Esophagus mucosa (tissue), 1 donor: ENCODE results near the gene CRTC1. TPM values are rescaled to one million over a fixed set of nuclear protein-coding genes. Genes with fewer than 3 reads are reported as not detected.

Source experiments
- ATAC-seq: fragments of 200-7000 bp; cut with Tn5 transposase; one replicate; pipeline ENCODE4 v1.9.1; 2020
- total RNA-seq: library from RNA; stranded (reverse); gene quantifications from one replicate; pipeline ENCODE4 v1.2.4, GENCODE V29; 2023
- donor health status: DM: yes; HTN: yes; CAD: no.

CRTC1 gene
- total RNA-seq, 1 donor from 2014 or later, result 4.0 TPM

GRCh38 chr19:18750295-18750970 lies 67.0 kb downstream of the CRTC1 start:
- no peak for ATAC-seq

- ATAC-seq, result no peak
Observed at GRCh38 chr19:18751571-18751970, 68.1 kb downstream of the CRTC1 start.

DNA sequence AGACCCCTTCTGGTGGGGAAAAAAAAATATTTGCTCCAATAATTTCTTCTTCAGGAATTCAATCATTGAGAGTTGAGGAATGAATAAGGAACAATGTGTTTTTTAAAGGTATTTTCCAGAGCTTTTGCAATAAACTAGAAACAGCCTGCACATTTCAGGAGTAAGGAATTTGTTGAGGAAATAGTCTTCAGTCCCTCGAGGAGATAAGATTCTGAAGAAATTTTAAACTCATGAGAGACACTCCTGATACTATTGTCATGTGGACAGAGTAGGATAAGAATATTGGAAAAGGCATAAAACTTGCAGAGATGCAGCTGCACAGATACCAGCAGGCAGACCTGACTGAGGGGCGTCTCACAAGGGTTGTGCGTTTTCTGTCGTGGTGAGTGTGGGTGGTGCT lies 71.0 kb downstream of the CRTC1 start:
- no peak for ATAC-seq

DNA sequence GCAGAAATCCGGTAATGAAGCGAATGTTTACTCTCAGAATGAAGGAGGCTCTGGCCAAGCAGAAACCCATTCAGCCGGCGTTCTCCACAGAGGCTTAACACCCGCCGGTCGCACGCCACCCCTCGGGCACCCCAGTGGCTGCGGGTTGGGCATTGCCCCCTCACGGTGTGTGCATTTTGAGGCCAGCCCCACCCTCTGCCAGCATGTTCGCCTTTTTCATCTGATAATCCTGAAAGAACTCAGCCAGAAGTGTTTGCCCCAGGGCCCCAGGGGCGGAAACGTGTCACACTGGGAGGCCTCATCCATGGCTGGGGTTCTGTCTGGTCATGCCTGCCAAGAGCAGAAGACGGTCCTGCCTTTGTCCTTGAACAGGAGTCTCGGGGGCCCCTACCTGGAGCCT lies 73.4 kb downstream of the CRTC1 start:
- ATAC-seq, result peak; percentile 69

- ATAC-seq, result no peak
Observed at GRCh38 chr19:18759304-18759994, 76.0 kb downstream of the CRTC1 start.

DNA sequence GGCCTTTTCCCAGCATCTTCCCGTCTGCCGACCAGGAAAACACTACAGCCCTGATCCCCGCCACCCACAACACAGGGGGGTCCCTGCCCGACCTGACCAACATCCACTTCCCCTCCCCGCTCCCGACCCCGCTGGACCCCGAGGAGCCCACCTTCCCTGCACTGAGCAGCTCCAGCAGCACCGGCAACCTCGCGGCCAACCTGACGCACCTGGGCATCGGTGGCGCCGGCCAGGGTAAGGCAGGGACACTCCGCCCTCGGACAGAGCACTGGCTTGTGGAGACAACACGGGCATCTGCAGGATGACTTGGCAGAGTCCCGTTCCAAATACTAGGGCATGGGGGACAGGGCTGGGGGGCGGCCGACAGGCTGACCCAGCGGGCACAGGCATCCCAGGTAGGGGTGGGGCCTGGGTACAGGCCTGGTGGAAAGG lies 76.5 kb downstream of the CRTC1 start:
- ATAC-seq, result no peak

DNA sequence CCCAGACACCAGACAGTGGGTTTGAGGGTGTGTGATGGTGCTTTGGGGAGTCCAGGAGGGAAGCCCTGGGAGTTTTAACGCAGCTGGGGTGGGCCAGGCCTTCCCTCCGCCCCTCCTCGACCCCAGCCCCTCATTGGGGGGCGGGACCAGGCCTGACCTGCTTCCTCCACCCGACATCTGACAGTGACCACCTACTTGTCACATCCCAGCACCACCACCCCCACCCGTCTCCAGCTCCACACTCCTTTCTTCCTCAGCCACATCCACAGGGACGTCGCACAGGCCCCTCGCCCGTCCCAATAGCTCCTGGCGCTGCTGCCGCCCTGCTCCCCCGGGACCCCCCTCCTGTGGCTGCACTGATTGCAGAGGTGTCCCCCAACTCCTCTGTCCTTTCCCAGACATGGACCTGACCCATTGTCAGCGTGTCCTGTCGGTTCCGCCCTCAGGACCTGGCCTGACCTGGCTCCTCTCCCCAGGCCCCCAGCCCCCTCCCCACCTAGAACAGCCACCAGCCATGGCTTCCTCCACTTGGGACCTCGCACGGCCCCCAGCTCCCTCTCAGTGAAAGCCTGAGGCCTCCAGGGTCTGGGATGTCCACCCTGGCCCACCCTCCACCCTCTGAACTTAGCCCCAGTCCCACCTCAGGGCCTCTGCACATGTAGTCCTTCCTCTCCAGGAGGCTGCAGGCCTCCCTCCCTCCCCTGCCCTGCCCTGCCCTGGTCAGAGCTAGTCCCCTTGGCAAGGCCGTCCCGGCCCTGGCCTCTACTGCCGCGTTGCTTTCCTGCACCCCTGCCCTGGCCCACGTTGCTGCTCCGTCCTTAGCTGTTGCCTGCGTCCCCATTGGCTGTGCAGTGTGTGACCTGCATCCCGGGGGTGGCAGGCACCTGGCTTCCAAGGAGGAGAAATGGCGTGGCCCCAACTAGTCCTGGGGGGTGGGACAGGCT lies 77.2 kb downstream of the CRTC1 start:
- ATAC-seq, result no peak

DNA sequence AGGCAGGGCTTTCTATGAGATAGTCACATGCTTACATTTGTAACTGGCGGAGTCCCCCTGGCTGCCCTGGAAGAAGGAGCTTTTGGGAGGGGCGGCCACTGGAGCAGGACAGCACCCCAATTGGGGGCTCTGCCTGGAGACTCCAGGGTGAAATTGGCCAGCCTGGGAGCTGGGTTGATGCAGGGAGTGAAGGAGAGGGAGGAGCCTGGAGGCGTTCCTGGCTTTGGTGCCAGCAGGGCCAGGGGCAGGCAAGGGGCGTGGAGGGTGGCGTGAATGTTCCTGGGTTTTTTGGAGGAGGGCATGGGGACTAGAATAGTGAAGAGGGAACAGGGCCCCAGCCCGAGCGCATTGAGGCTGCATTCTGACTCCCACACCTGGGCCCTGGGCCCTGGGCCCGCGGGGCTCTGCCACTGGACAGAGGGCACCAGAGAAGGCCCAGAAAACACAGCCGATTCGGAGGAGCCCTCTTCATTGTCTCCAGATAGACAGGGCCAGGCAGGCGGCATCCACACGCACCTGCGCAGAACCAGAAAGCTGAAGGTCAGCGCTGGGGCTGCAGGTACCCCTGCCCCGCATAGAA lies 78.1 kb downstream of the CRTC1 start:
- ATAC-seq, result no peak

- ATAC-seq, result peak; percentile 74
Observed at GRCh38 chr19:18762125-18763023, 78.9 kb downstream of the CRTC1 start.

DNA sequence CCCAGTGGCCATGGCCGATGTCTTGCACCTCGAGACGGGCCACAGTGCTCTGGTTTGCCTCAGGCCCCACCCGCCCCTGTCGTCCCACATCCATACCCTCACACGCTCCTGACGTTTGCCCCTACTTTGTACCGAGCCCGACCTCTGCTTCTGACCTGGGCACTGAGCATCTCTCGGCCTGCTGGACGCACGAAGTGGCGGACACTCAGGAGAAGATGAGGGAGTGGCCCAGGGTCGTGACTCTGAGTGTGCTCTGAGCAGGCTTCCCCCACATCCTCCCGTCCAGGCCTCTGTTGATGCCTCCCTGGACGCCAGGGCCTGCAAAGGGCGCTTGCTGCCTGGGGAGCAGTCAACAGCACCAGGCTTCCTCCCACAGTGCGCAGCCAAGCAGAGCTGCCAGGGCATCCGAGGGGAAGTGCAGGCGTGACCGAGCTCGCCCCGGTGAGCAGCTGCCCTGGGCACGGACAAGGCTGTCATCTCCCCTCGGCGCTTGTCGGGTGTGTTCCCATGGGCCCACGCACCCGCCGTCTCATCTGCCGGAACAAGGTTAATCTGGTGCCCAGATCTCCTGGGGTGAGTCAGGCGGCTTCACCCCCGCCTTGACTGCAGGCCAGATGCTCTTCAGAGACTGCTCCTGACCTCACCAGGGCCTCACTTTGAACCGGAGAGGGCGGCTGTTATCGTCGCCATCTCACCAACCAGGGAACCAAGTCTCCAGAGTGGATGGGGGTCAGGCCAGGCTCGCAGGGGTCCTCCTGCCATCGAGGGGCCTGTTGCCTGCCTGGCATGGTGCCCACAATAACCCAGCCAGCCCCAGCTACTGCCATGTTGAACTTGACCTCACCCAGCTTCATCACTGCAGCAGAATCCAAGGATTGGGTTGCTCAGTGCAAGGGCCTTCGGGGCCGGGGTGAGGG lies 80.5 kb downstream of the CRTC1 start:
- ATAC-seq, result peak; percentile 81

DNA sequence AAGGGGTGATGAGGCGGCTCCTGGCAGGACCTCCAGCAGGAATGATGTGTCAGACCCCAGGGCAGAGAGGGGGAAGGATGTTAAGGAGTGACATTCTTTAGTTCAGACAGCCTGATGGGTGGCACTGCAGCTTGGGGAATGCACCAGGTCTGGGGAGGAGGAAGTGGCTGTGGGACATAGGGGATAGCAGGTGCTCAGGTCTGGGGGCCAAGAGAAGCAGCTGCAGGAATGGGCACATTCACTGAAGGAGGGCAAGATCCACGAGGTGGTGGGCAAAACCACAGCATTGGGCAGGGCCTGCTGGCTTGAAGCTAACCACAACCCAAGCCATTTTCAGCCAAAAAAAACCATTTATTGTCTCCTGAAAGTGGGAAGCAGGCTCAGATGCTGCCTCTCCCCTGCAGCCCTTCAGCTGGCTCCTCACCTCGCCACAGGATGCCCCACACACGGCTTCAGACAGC lies 81.1 kb downstream of the CRTC1 start:
- ATAC-seq, result no peak

- ATAC-seq, result peak; percentile 10
Observed at GRCh38 chr19:18765224-18765623, 81.7 kb downstream of the CRTC1 start.

DNA sequence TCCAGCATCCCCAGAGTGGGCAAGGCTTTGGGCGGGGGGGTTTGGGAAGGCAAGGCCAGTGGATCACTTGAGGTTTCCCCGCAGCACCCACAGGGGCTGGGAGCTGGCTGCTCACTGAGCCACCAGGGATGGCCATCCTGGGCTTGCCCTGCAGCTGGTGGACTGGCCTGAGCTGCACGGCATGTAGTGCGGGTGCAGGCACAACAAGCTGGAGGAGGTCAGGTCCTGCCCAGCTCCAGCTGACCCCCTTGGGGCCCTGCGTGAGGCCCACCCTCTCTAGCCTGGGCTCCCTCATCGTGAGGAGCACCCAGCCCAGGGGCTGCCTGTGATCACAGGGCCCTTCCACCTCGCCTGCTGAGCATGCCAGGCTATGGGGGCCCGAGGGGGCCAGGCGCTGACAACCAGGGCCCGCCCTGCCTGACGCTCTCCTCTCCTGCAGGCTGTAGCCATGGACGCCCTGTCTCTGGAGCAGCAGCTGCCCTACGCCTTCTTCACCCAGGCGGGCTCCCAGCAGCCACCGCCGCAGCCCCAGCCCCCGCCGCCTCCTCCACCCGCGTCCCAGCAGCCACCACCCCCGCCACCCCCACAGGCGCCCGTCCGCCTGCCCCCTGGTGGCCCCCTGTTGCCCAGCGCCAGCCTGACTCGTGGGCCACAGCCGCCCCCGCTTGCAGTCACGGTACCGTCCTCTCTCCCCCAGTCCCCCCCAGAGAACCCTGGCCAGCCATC lies 84.7 kb downstream of the CRTC1 start:
- ATAC-seq, result no peak

- no peak for ATAC-seq
Observed at GRCh38 chr19:18768997-18769891, 85.8 kb downstream of the CRTC1 start.

DNA sequence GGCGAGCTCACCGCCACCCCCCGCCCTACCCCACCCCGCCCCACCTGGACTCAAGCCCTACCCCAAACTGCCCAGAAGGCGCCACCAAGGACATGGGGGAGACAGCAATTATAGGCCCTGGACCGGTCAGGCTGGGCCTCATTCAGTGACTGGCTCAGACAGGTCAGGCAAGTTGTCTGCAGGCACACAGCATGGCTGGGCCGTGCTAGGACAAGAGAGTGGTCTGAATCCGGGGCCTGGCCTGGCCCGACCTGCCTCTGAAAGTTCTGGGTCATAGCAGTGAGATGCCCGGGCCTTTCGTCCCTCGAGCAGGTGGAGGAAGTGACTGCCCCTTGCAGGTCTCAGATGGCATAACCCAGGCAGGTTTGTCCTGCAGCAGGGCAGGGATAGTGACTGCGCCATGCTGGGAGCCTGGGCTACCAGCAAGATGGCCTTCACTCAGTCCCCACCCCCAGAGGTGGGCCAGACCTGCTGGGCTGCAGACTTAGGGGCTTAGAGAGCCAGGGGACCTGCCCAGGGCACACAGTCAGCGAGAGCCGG lies 86.6 kb downstream of the CRTC1 start:
- ATAC-seq, result no peak

- ATAC-seq, result no peak
Observed at GRCh38 chr19:18770663-18771327, 87.3 kb downstream of the CRTC1 start.

DNA sequence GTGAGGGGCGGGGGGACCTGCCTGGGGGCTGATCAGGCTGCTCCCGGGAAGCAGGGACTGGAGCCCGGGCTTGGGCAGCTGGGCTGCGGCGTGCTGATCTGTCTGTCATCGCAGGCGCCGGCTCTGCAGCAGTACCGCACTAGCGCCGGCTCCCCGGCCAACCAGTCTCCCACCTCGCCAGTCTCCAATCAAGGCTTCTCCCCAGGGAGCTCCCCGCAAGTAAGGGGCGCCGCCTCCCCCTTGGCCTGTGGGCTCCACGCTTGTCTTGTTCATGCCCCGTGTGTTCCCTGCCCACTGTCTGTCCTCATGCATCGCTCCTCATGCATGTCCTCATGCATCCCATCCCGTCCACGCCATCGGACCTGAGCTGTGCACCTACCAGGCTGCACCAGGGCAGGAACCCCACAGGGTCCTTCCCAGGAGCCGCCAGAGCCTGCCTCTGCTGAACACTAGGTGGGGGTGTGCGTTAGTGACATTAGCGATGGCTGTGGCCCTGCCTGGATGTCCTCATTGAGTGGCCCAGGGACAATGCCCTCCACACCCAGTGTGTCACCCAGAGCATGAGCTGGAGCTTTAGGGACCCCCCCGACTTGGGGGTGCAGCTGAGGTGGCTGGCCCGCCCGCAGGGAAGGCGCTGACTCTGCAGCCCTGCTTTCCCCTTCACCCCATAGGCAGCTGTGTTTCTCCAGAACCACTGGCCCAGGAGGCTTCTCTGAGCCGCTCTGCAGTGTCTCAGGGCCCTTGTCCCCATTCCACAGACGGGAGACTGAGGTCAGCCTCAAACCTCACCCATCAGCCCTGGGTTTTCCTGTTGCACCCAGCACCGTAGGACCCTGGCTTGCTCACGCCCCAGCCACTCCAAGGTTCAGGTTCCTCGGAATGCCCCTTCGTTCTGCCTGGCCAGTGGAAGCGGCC lies 88.1 kb downstream of the CRTC1 start:
- no peak for ATAC-seq
